HUES64 (cell line): ENCODE measurements around the gene TMEM41A. TPM values are rescaled to one million over a fixed set of nuclear protein-coding genes. Genes with fewer than 3 reads are reported as not detected.

ENCODE experiments used
- H3K27ac ChIP-seq: 2 replicates; pipeline ENCODE4 v1.7.0; 2013; ENCODE audit warnings: low read depth, low read length, inconsistent platforms
- H3K27me3 ChIP-seq: 2 replicates; pipeline ENCODE4 v1.6.1; 2013; ENCODE audit warnings: mild to moderate bottlenecking, low read length; ENCODE audit not compliant: insufficient read depth
- H3K36me3 ChIP-seq: 2 replicates; pipeline ENCODE4 v1.6.1; 2013; ENCODE audit warnings: mild to moderate bottlenecking, low read length; ENCODE audit not compliant: insufficient read depth
- H3K4me1 ChIP-seq: 2 replicates; pipeline ENCODE4 v1.6.1; 2013; ENCODE audit warnings: mild to moderate bottlenecking, low read length, moderate library complexity; ENCODE audit not compliant: insufficient read depth
- H3K4me3 ChIP-seq: 2 replicates; pipeline ENCODE4 v1.5.1; 2013; ENCODE audit warnings: mild to moderate bottlenecking, low read length, moderate library complexity
- H3K9ac ChIP-seq: 2 replicates; pipeline ENCODE4 v1.6.1; 2013; ENCODE audit warnings: mild to moderate bottlenecking, low read depth, low read length
- H3K9me3 ChIP-seq: 2 replicates; pipeline ENCODE4 v1.6.1; 2013; ENCODE audit warnings: low read depth, low read length; ENCODE audit not compliant: insufficient read depth
- WGBS: fragments of 150-250, 120-280 bp; methylation state at CpG from one replicate; pipeline ENCODE4 v1.1.7; 2013; ENCODE audit warnings: missing lambda C conversion rate; 5-methylcytosine and 5-hydroxymethylcytosine counted together
- polyA plus RNA-seq, 2 experiments: library from polyadenylated mRNA; stranded (reverse); fragments of 50-300 nt; gene quantifications; one replicate each; pipeline ENCODE4 v1.2.3, GENCODE V29; 2013

The TMEM41A gene
- polyA plus RNA-seq (2013, experiment 1 of 2): 8.1 TPM
- polyA plus RNA-seq (2013, experiment 2 of 2): 10.1 TPM

DNA sequence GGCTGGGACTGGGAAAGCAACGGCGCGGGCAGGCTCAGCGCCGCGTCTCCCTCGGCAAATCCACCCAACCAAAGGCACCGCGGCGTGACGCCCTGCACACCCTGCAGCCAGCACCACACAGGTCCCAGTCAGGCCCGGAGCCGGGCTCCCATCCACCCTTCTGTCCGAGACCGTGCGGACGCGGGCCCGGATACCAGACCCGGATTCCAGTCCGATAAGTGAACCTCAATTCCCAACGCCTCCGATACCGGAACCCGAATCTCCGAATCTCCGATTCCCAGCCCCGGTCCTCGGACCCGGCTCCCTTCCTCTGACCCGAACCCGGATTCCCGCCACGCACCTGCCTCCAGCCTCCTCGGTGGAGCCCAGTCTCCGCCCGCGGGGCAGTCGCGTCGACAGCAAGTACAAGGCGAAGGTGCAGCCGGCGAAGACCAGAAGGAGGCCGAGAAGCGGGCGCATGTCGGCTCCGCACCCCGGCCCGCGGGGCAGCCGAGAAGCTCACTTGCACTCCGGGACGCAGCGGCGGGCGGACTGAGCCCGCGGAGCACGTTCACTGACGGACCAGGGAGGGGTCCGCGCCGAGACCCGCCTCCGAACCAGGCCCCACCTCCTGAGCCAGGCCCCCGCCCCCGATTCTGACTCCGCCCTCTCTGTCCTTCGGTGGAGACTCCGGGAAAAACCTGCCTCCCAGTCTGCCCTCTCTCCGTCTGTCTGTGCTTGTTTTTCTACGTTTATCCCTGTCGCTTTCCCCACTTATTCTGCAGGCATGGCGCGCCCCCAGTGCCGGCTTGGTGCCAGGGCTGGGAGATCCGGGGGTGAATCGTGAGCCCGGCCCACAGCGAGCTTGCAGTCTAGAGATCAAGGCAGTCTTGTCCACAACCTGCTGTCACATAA lies at the start of gene TMEM41A:
TSS of gene TMEM41A (minus strand) at position 533 of the 894 bp plus-strand sequence. CDS start at position 459, 74 bp downstream.
- under 1% methylated on average over 82 of the region's 82 CpGs for WGBS
- H3K36me3 ChIP-seq: peaks cover 32% of the 10 kb centered on the region
- no peaks in the 10 kb centered on the region for H3K9me3 ChIP-seq
- peaks cover 3% of the 10 kb centered on the region; the same call in 1 of the 2 replicates for H3K4me1 ChIP-seq
- H3K27ac ChIP-seq: peak within 1 kb of the TSS; percentile 75; the same call in 1 of the 2 replicates
- H3K9ac ChIP-seq: peak within 1 kb of the TSS; percentile 84
- no peaks in the 10 kb centered on the region for H3K27me3 ChIP-seq
- H3K4me3 ChIP-seq: peak within 1 kb of the TSS; percentile 81

DNA sequence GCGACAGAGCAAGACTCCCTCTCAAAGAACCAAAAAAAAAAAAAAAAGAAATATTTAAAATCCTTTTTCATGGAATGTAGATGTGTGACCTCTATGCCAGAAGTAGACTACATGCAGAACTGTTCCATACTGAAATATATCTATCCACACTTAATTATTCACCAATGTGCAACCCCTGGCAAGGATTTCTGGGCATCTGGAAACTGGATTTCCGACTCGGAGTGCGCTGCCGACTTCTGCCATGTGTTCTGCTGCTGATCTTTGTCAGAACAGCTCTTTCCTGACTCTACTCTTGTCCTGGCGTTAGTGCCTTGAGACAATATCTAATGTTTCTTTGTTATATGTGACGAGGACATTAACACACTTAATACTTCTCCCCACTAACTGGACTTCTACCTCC lies 41.9 kb upstream of the TMEM41A start:
- Histone ChIP-seq H3K4me1 (no peaks in the 10 kb centered on the region), H3K27me3 (no peaks in the 10 kb centered on the region), H3K9ac (no peak overlapping the region), H3K9me3 (no peaks in the 10 kb centered on the region), H3K27ac (no peak overlapping the region), H3K4me3 (no peak overlapping the region), H3K36me3 (no peaks in the 10 kb centered on the region)
- 98% methylated on average over 5 of the region's 7 CpGs for WGBS

GRCh38 chr3:185539934-185540333 lies 41.1 kb upstream of the TMEM41A start:
- Histone ChIP-seq H3K4me3 (no peak overlapping the region), H3K27ac (no peak overlapping the region), H3K9me3 (no peaks in the 10 kb centered on the region), H3K27me3 (no peaks in the 10 kb centered on the region), H3K9ac (no peak overlapping the region), H3K36me3 (no peaks in the 10 kb centered on the region), H3K4me1 (no peaks in the 10 kb centered on the region)
- 80% methylated on average over 2 of the region's 2 CpGs for WGBS

GRCh38 chr3:185537369-185537970 lies 38.6 kb upstream of the TMEM41A start:
- 88% methylated on average over 9 of the region's 9 CpGs for WGBS
- no peaks in the 10 kb centered on the region for H3K27me3 ChIP-seq
- no peaks in the 10 kb centered on the region for H3K4me1 ChIP-seq
- H3K27ac ChIP-seq: no peak overlapping the region
- no peak overlapping the region for H3K4me3 ChIP-seq
- no peaks in the 10 kb centered on the region for H3K36me3 ChIP-seq
- no peaks in the 10 kb centered on the region for H3K9me3 ChIP-seq
- no peak overlapping the region for H3K9ac ChIP-seq

GRCh38 chr3:185534511-185534910 lies 35.7 kb upstream of the TMEM41A start:
- H3K27me3 ChIP-seq: no peaks in the 10 kb centered on the region
- H3K27ac ChIP-seq: no peak overlapping the region
- H3K36me3 ChIP-seq: no peaks in the 10 kb centered on the region
- H3K4me3 ChIP-seq: no peak overlapping the region
- WGBS: 92% methylated on average over 2 of the region's 2 CpGs
- H3K9me3 ChIP-seq: no peaks in the 10 kb centered on the region
- no peak overlapping the region for H3K9ac ChIP-seq
- no peaks in the 10 kb centered on the region for H3K4me1 ChIP-seq

DNA sequence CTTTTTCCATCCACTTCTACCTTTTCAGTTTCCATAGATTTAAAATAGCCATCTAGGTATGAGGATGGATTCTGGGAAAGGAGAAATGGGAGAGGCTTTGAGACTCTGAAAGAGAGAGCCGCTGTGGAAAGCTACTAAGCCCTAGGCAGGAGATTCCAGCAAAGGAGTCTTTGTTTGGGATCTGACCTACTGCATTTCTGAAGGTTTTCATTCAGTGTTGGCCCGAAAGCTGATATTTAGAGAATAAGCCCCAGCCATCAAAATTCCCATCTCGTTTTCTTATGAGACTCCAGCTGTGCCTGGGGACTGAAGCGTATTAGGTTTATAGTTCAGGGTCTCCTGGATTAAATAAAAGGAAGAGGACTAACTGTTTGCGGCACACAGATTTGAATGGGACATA lies 34.1 kb upstream of the TMEM41A start:
- H3K27ac ChIP-seq: no peak overlapping the region
- no peak overlapping the region for H3K4me3 ChIP-seq
- no peak overlapping the region for H3K9ac ChIP-seq
- 91% methylated on average over 3 of the region's 5 CpGs for WGBS
- H3K36me3 ChIP-seq: no peaks in the 10 kb centered on the region
- H3K4me1 ChIP-seq: no peaks in the 10 kb centered on the region
- H3K27me3 ChIP-seq: no peaks in the 10 kb centered on the region
- H3K9me3 ChIP-seq: no peaks in the 10 kb centered on the region

GRCh38 chr3:185530856-185531255 lies 32.0 kb upstream of the TMEM41A start:
- 78% methylated on average over 5 of the region's 5 CpGs for WGBS
- Histone ChIP-seq H3K9ac (no peak overlapping the region), H3K9me3 (no peaks in the 10 kb centered on the region)

GRCh38 chr3:185528532-185528931 lies 29.7 kb upstream of the TMEM41A start:
- H3K36me3 ChIP-seq: no peaks in the 10 kb centered on the region
- no peaks in the 10 kb centered on the region for H3K27me3 ChIP-seq
- no peak overlapping the region for H3K27ac ChIP-seq
- no peaks in the 10 kb centered on the region for H3K9me3 ChIP-seq
- no peaks in the 10 kb centered on the region for H3K4me1 ChIP-seq
- no peak overlapping the region for H3K4me3 ChIP-seq
- WGBS: 88% methylated on average over 5 of the region's 6 CpGs
- no peak overlapping the region for H3K9ac ChIP-seq

More at GRCh38 chr3:185530856-185531255, 32.0 kb upstream of the TMEM41A start:
- no peak overlapping the region for H3K27ac ChIP-seq
- H3K4me3 ChIP-seq: no peak overlapping the region
- H3K36me3 ChIP-seq: no peaks in the 10 kb centered on the region
- H3K4me1 ChIP-seq: no peaks in the 10 kb centered on the region
- H3K27me3 ChIP-seq: no peaks in the 10 kb centered on the region

GRCh38 chr3:185527364-185527763 lies 28.5 kb upstream of the TMEM41A start:
- Histone ChIP-seq H3K36me3 (no peaks in the 10 kb centered on the region), H3K9ac (no peak overlapping the region), H3K9me3 (no peaks in the 10 kb centered on the region), H3K4me3 (no peak overlapping the region), H3K4me1 (no peaks in the 10 kb centered on the region), H3K27me3 (no peaks in the 10 kb centered on the region), H3K27ac (no peak overlapping the region)
- WGBS: 85% methylated on average over 9 of the region's 9 CpGs

DNA sequence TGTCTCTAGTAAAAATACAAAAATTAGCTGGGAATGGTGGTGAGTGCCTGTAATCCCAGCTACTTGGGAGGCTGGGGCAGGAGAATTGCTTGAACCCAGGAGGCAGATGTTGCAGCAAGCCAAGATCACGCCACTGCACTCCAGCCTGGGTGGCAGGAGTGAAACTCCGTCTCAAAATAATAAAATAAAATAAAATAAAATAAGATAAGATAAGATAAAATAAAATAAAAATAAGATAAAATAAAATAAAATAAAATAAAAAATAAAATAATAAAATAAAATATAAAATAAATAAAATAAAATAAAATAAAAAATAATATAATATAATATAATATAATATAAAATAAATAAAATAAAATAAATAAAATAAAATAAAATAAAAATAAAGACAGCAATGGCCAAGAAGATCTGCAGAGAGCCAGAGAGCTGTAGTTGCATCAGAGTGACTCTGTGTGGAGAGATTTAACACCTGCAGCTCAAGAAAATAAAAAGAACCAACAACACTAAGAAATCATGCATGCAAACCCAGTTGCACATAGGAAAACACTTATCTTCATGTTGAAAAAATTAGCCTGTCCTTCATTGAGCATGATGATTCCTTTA lies 27.6 kb upstream of the TMEM41A start:
- Histone ChIP-seq H3K36me3 (no peaks in the 10 kb centered on the region), H3K4me1 (no peaks in the 10 kb centered on the region), H3K9ac (no peak overlapping the region), H3K4me3 (no peak overlapping the region), H3K27ac (no peak overlapping the region), H3K9me3 (no peaks in the 10 kb centered on the region), H3K27me3 (no peaks in the 10 kb centered on the region)
- WGBS: no CpG with 5 or more reads among the region's 2 CpGs
